ENCODE measurements around the gene CORIN. TPM values are rescaled to one million over a fixed set of nuclear protein-coding genes. Genes with fewer than 3 reads are reported as not detected.

Gene CORIN
- polyA plus RNA-seq, 2 donors, result 0.09 to 0.28 TPM

DNA sequence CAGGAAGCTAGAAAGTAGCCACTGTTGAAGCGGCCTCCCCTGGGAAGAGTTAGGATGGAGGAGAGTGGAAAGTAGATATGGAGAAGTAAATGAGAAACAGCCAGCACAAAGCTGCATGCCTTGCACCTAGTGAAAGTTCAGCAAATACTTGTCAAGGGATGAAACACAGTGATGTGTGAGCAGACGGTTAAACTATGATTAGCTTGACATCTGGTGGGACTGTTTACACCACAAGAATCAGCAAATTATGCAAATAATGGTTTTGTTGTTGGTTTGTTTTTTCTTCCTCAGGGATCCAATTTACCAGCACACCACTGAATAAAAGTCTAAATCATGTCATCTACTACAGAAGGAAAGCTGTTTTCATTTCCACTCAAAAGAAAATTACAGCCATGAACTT is 87.1 kb downstream of the CORIN start:
- Histone ChIP-seq H3K27ac (ENCODE audit: low read depth in 2 of 2, low read length in 1 of 2) (no peak overlapping the region), H3K4me1 (ENCODE audit: control insufficient read depth in 2 of 2, insufficient read depth in 2 of 2, low read length in 1 of 2) (no peaks in the 10 kb centered on the region), H3K27me3 (ENCODE audit: control insufficient read depth in 1 of 2, insufficient read depth in 2 of 2, low read length in 2 of 2) (no peaks in the 10 kb centered on the region), H3K9me3 (ENCODE audit: control insufficient read depth in 2 of 2, insufficient read depth in 1 of 2, low read depth in 1 of 2, low read length in 1 of 2) (no peaks in the 10 kb centered on the region), H3K4me3 (ENCODE audit: low read depth in 1 of 2, low read length in 2 of 2) (no peak overlapping the region), H3K36me3 (ENCODE audit: control insufficient read depth in 2 of 2, insufficient read depth in 2 of 2, low read length in 1 of 2) (no peaks in the 10 kb centered on the region)
- WGBS, 2 donors, result 79 to 89% methylated on average over 2 of the region's 2 CpGs

DNA sequence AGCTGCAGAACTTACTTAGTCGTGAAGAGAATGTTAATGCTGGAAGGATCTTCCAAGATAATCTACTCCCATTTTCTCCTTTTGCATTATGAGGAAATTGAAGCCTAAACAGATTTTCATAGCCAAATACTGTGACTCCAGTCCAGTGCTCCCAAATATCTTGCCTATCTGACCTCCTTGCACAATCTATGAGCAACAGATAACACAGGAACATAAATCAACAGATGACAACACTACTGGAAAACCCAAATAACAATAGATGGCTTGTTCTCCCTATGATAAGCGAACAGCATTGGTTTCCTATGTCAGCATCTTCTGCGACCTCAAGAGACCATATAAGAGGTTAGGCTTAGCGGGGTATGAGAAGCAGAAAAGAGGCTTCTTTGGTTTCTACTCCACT is 88.0 kb downstream of the CORIN start:
- Histone ChIP-seq H3K36me3 (ENCODE audit: control insufficient read depth in 2 of 2, insufficient read depth in 2 of 2, low read length in 1 of 2) (no peaks in the 10 kb centered on the region), H3K27me3 (ENCODE audit: control insufficient read depth in 1 of 2, insufficient read depth in 2 of 2, low read length in 2 of 2) (no peaks in the 10 kb centered on the region), H3K9me3 (ENCODE audit: control insufficient read depth in 2 of 2, insufficient read depth in 1 of 2, low read depth in 1 of 2, low read length in 1 of 2) (no peaks in the 10 kb centered on the region), H3K27ac (ENCODE audit: low read depth in 2 of 2, low read length in 1 of 2) (no peak overlapping the region), H3K4me3 (ENCODE audit: low read depth in 1 of 2, low read length in 2 of 2) (no peak overlapping the region), H3K4me1 (ENCODE audit: control insufficient read depth in 2 of 2, insufficient read depth in 2 of 2, low read length in 1 of 2) (no peaks in the 10 kb centered on the region)
- WGBS, 2 donors, result 82 to 84% methylated on average over 4 of the region's 4 CpGs

DNA sequence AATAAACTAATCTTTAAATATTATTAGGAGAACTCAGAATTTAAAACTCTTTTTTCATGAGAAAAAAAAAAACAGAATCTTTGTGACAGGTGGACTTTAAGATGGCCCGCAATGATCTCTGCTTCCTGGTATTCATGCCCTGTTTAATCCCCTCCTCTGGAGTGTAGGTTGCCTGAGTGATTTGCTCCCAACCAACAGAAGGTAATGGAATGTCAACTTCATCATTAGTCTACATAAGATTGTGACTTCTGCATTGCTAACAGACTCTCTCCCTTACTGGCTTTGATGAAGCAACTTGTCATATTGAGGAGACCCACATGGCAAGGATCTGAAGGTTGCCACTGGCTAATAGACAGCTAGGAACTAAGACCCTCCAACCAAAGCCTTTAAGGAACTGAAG is 88.8 kb downstream of the CORIN start:
- Histone ChIP-seq H3K4me1 (ENCODE audit: control insufficient read depth in 2 of 2, insufficient read depth in 2 of 2, low read length in 1 of 2) (no peaks in the 10 kb centered on the region), H3K9me3 (ENCODE audit: control insufficient read depth in 2 of 2, insufficient read depth in 1 of 2, low read depth in 1 of 2, low read length in 1 of 2) (no peaks in the 10 kb centered on the region), H3K27ac (ENCODE audit: low read depth in 2 of 2, low read length in 1 of 2) (no peak overlapping the region), H3K36me3 (ENCODE audit: control insufficient read depth in 2 of 2, insufficient read depth in 2 of 2, low read length in 1 of 2) (no peaks in the 10 kb centered on the region), H3K27me3 (ENCODE audit: control insufficient read depth in 1 of 2, insufficient read depth in 2 of 2, low read length in 2 of 2) (no peaks in the 10 kb centered on the region), H3K4me3 (ENCODE audit: low read depth in 1 of 2, low read length in 2 of 2) (no peak overlapping the region)
- 92 to 96% methylated on average over 1 of the region's 1 CpG for WGBS, 2 donors

- WGBS, 2 donors, result 86 to 91% methylated on average over 1 of the region's 1 CpG
- H3K36me3 ChIP-seq (ENCODE audit: control insufficient read depth in 2 of 2, insufficient read depth in 2 of 2, low read length in 1 of 2), result no peaks in the 10 kb centered on the region
- H3K9me3 ChIP-seq (ENCODE audit: control insufficient read depth in 2 of 2, insufficient read depth in 1 of 2, low read depth in 1 of 2, low read length in 1 of 2), result no peaks in the 10 kb centered on the region
- H3K4me3 ChIP-seq (ENCODE audit: low read depth in 1 of 2, low read length in 2 of 2), result no peak overlapping the region
- H3K4me1 ChIP-seq (ENCODE audit: control insufficient read depth in 2 of 2, insufficient read depth in 2 of 2, low read length in 1 of 2), result no peaks in the 10 kb centered on the region
- no peak overlapping the region for H3K27ac ChIP-seq (ENCODE audit: low read depth in 2 of 2, low read length in 1 of 2)
- H3K27me3 ChIP-seq (ENCODE audit: control insufficient read depth in 1 of 2, insufficient read depth in 2 of 2, low read length in 2 of 2), result no peaks in the 10 kb centered on the region
Measured at GRCh38 chr4:47747846-47748494, 89.9 kb downstream of the CORIN start.

DNA sequence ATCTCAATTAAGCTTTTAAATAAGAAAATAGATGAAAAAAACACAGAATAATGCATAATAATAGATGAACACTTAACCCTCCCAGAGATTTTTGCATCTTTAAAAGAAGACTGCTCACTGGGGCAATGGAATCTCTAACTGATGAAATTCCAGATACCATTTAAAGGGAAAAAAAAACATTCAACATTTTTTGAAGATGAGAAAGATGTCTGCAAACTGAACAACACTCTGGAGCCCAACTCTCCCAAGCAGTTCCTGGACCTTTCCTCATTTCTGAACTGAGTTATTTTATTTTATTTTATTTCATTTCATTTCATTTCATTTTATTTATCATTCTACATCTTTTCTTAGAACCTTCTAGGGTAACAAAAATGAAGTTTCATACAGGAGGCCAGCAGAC is 90.7 kb downstream of the CORIN start:
- no peaks in the 10 kb centered on the region for H3K4me1 ChIP-seq (ENCODE audit: control insufficient read depth in 2 of 2, insufficient read depth in 2 of 2, low read length in 1 of 2)
- H3K9me3 ChIP-seq (ENCODE audit: control insufficient read depth in 2 of 2, insufficient read depth in 1 of 2, low read depth in 1 of 2, low read length in 1 of 2), result no peaks in the 10 kb centered on the region
- H3K4me3 ChIP-seq (ENCODE audit: low read depth in 1 of 2, low read length in 2 of 2), result no peak overlapping the region
- no peaks in the 10 kb centered on the region for H3K27me3 ChIP-seq (ENCODE audit: control insufficient read depth in 1 of 2, insufficient read depth in 2 of 2, low read length in 2 of 2)
- no peaks in the 10 kb centered on the region for H3K36me3 ChIP-seq (ENCODE audit: control insufficient read depth in 2 of 2, insufficient read depth in 2 of 2, low read length in 1 of 2)
- no peak overlapping the region for H3K27ac ChIP-seq (ENCODE audit: low read depth in 2 of 2, low read length in 1 of 2)

GRCh38 chr4:47746122-47746521 is 91.7 kb downstream of the CORIN start:
- H3K9me3 ChIP-seq (ENCODE audit: control insufficient read depth in 2 of 2, insufficient read depth in 1 of 2, low read depth in 1 of 2, low read length in 1 of 2), result no peaks in the 10 kb centered on the region
- H3K36me3 ChIP-seq (ENCODE audit: control insufficient read depth in 2 of 2, insufficient read depth in 2 of 2, low read length in 1 of 2), result no peaks in the 10 kb centered on the region
- H3K4me1 ChIP-seq (ENCODE audit: control insufficient read depth in 2 of 2, insufficient read depth in 2 of 2, low read length in 1 of 2), result no peaks in the 10 kb centered on the region
- no peak overlapping the region for H3K27ac ChIP-seq (ENCODE audit: low read depth in 2 of 2, low read length in 1 of 2)
- H3K4me3 ChIP-seq (ENCODE audit: low read depth in 1 of 2, low read length in 2 of 2), result no peak overlapping the region
- no peaks in the 10 kb centered on the region for H3K27me3 ChIP-seq (ENCODE audit: control insufficient read depth in 1 of 2, insufficient read depth in 2 of 2, low read length in 2 of 2)
- 84 to 87% methylated on average over 4 of the region's 4 CpGs for WGBS, 2 donors

- 72 to 83% methylated on average over 2 of the region's 2 CpGs for WGBS, 2 donors
Measured at GRCh38 chr4:47744843-47745382, 93.0 kb downstream of the CORIN start.

GRCh38 chr4:47744253-47744652 is 93.6 kb downstream of the CORIN start:
- Histone ChIP-seq H3K27ac (ENCODE audit: low read depth in 2 of 2, low read length in 1 of 2) (no peak overlapping the region), H3K9me3 (ENCODE audit: control insufficient read depth in 2 of 2, insufficient read depth in 1 of 2, low read depth in 1 of 2, low read length in 1 of 2) (no peaks in the 10 kb centered on the region), H3K27me3 (ENCODE audit: control insufficient read depth in 1 of 2, insufficient read depth in 2 of 2, low read length in 2 of 2) (no peaks in the 10 kb centered on the region), H3K4me3 (ENCODE audit: low read depth in 1 of 2, low read length in 2 of 2) (no peak overlapping the region), H3K36me3 (ENCODE audit: control insufficient read depth in 2 of 2, insufficient read depth in 2 of 2, low read length in 1 of 2) (no peaks in the 10 kb centered on the region), H3K4me1 (ENCODE audit: control insufficient read depth in 2 of 2, insufficient read depth in 2 of 2, low read length in 1 of 2) (no peaks in the 10 kb centered on the region)
- 58 to 71% methylated on average over 2 of the region's 2 CpGs for WGBS, 2 donors

More at GRCh38 chr4:47744843-47745382, 93.0 kb downstream of the CORIN start:
- Histone ChIP-seq H3K4me1 (ENCODE audit: control insufficient read depth in 2 of 2, insufficient read depth in 2 of 2, low read length in 1 of 2) (no peaks in the 10 kb centered on the region), H3K4me3 (ENCODE audit: low read depth in 1 of 2, low read length in 2 of 2) (no peak overlapping the region), H3K27ac (ENCODE audit: low read depth in 2 of 2, low read length in 1 of 2) (no peak overlapping the region), H3K9me3 (ENCODE audit: control insufficient read depth in 2 of 2, insufficient read depth in 1 of 2, low read depth in 1 of 2, low read length in 1 of 2) (no peaks in the 10 kb centered on the region), H3K27me3 (ENCODE audit: control insufficient read depth in 1 of 2, insufficient read depth in 2 of 2, low read length in 2 of 2) (no peaks in the 10 kb centered on the region), H3K36me3 (ENCODE audit: control insufficient read depth in 2 of 2, insufficient read depth in 2 of 2, low read length in 1 of 2) (no peaks in the 10 kb centered on the region)

GRCh38 chr4:47741200-47741599 is 96.7 kb downstream of the CORIN start:
- Histone ChIP-seq H3K9me3 (ENCODE audit: control insufficient read depth in 2 of 2, insufficient read depth in 1 of 2, low read depth in 1 of 2, low read length in 1 of 2) (no peaks in the 10 kb centered on the region), H3K36me3 (ENCODE audit: control insufficient read depth in 2 of 2, insufficient read depth in 2 of 2, low read length in 1 of 2) (no peaks in the 10 kb centered on the region), H3K27me3 (ENCODE audit: control insufficient read depth in 1 of 2, insufficient read depth in 2 of 2, low read length in 2 of 2) (no peaks in the 10 kb centered on the region), H3K4me3 (ENCODE audit: low read depth in 1 of 2, low read length in 2 of 2) (no peak overlapping the region), H3K4me1 (ENCODE audit: control insufficient read depth in 2 of 2, insufficient read depth in 2 of 2, low read length in 1 of 2) (no peaks in the 10 kb centered on the region), H3K27ac (ENCODE audit: low read depth in 2 of 2, low read length in 1 of 2) (no peak overlapping the region)

GRCh38 chr4:47737326-47737725 is 100.5 kb downstream of the CORIN start:
- 52 to 69% methylated on average over 1 of the region's 1 CpG for WGBS, 2 donors
- H3K4me1 ChIP-seq (ENCODE audit: control insufficient read depth in 2 of 2, insufficient read depth in 2 of 2, low read length in 1 of 2), result no peaks in the 10 kb centered on the region
- no peaks in the 10 kb centered on the region for H3K36me3 ChIP-seq (ENCODE audit: control insufficient read depth in 2 of 2, insufficient read depth in 2 of 2, low read length in 1 of 2)
- no peak overlapping the region for H3K4me3 ChIP-seq (ENCODE audit: low read depth in 1 of 2, low read length in 2 of 2)
- H3K27me3 ChIP-seq (ENCODE audit: control insufficient read depth in 1 of 2, insufficient read depth in 2 of 2, low read length in 2 of 2), result no peaks in the 10 kb centered on the region
- no peak overlapping the region for H3K27ac ChIP-seq (ENCODE audit: low read depth in 2 of 2, low read length in 1 of 2)
- no peaks in the 10 kb centered on the region for H3K9me3 ChIP-seq (ENCODE audit: control insufficient read depth in 2 of 2, insufficient read depth in 1 of 2, low read depth in 1 of 2, low read length in 1 of 2)

Measured in esophagus (tissue), 2 donors.